Measurements from ENCODE around the gene PPP1R9B. TPM values are rescaled to one million over a fixed set of nuclear protein-coding genes. Genes with fewer than 3 reads are reported as not detected.

The PPP1R9B gene
- total and polyA plus RNA-seq, 2 experiments from 2014 or later = 6.2 to 59.4 TPM

GRCh38 chr17:50181144-50181543 is 30.7 kb upstream of the PPP1R9B start:
- H3K27ac ChIP-seq = no peak overlapping the region
- TF ChIP-seq, protein P1, sequence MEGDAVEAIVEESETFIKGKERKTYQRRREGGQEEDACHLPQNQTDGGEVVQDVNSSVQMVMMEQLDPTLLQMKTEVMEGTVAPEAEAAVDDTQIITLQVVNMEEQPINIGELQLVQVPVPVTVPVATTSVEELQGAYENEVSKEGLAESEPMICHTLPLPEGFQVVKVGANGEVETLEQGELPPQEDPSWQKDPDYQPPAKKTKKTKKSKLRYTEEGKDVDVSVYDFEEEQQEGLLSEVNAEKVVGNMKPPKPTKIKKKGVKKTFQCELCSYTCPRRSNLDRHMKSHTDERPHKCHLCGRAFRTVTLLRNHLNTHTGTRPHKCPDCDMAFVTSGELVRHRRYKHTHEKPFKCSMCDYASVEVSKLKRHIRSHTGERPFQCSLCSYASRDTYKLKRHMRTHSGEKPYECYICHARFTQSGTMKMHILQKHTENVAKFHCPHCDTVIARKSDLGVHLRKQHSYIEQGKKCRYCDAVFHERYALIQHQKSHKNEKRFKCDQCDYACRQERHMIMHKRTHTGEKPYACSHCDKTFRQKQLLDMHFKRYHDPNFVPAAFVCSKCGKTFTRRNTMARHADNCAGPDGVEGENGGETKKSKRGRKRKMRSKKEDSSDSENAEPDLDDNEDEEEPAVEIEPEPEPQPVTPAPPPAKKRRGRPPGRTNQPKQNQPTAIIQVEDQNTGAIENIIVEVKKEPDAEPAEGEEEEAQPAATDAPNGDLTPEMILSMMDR (IDR thresholded peaks at IDR 0.05; ENCODE audit: low read depth, low read length) = no peak
- H3K4me3 ChIP-seq = no peak overlapping the region
- H3K4me1 ChIP-seq (ENCODE audit: low read depth) = peaks cover 24% of the 10 kb centered on the region
- DNase-seq (ENCODE audit: low read depth in 1 of 2, low spot score in 1 of 2) = no peak
- no peaks in the 10 kb centered on the region for H3K9me3 ChIP-seq (ENCODE audit: low read depth)
- peaks cover 6% of the 10 kb centered on the region for H3K36me3 ChIP-seq
- no peaks in the 10 kb centered on the region for H3K27me3 ChIP-seq

DNA sequence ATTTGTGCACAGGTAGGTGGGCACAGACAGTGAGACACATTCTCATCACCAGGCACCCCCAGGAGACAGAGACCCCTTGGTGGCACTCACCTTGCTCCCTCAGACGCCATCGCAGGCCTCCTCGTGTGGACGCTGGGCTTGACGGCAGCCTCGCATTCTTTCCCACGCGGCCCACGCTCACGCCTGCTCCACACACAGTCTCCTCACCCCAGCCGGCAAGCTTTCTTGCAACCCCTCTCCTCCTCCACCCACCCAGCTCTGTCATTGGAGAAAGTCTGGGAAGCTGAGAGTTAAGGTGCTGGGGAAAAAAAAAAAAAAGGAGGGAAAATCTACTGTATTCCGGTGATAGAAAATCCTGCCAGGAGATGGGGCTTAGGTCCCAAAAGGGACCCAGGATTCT is 30.1 kb upstream of the PPP1R9B start:
- TF ChIP-seq, protein P1 (IDR thresholded peaks at IDR 0.05; ENCODE audit: low read depth, low read length) = no peak
- peaks cover 3% of the 10 kb centered on the region for H3K36me3 ChIP-seq
- no peaks in the 10 kb centered on the region for H3K9me3 ChIP-seq (ENCODE audit: low read depth)
- no peak overlapping the region for H3K27ac ChIP-seq
- no peak for DNase-seq (ENCODE audit: low read depth in 1 of 2, low spot score in 1 of 2)
- peaks cover 24% of the 10 kb centered on the region for H3K4me1 ChIP-seq (ENCODE audit: low read depth)
- H3K27me3 ChIP-seq = no peaks in the 10 kb centered on the region
- H3K4me3 ChIP-seq = no peak overlapping the region

GRCh38 chr17:50180111-50180510 is 29.6 kb upstream of the PPP1R9B start:
- Histone ChIP-seq H3K27me3 (no peaks in the 10 kb centered on the region), H3K27ac (no peak overlapping the region), H3K36me3 (no peaks in the 10 kb centered on the region), H3K4me3 (no peak overlapping the region), H3K9me3 (ENCODE audit: low read depth) (no peaks in the 10 kb centered on the region), H3K4me1 (ENCODE audit: low read depth) (peaks cover 24% of the 10 kb centered on the region)
- TF ChIP-seq, protein P1 (IDR thresholded peaks at IDR 0.05; ENCODE audit: low read depth, low read length) = no peak
- DNase-seq (ENCODE audit: low read depth in 1 of 2, low spot score in 1 of 2) = no peak

DNA sequence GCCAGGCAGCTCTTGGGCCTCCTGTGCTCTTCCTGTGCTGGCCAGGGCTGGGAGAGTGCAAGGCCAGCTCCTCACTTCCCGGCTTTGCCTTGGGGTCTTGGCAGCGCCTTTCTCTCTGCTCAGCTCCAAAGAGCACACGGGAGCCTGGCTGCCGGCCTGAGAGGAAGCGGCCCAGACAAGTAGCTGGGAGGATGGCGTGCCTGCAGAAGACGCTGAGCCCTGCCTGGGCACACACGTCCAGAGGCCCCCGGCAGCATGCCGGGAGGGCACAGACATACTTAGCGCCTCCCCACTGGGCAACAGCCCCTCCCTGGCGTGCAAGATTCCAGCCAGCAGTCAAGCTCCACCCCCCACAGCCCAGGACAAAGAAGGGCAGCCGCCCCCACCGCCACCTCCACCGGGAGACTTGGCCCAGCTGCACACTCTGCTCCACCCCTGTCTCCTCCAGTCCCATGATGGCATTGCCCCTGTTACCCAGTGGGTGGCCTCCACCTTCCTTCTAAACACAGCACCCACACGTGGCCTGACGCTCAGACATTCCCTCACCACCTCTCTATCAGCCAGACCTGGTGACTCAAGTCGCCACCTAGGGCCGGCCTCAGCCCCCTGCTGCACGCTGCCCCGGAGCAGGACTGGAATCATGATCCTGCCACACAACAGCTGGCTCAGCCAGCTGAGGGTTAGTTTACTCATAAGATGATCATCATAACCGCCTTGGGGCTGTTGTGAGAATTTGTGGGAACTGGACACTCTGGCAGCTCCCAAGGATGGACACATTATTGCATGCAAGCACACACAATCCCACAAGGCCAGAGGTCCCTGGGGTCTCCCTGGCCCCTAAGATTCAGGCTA is 27.7 kb upstream of the PPP1R9B start:
- no peak overlapping the region for H3K4me3 ChIP-seq
- H3K9me3 ChIP-seq (ENCODE audit: low read depth) = no peaks in the 10 kb centered on the region
- H3K27ac ChIP-seq = peak overlapping the region; percentile 45
- H3K4me1 ChIP-seq (ENCODE audit: low read depth) = peaks cover 21% of the 10 kb centered on the region
- no peaks in the 10 kb centered on the region for H3K27me3 ChIP-seq
- no peaks in the 10 kb centered on the region for H3K36me3 ChIP-seq
- peak; percentile 74 to 92 for DNase-seq (ENCODE audit: low read depth in 1 of 2, low spot score in 1 of 2)
- TF ChIP-seq, protein P1 (IDR thresholded peaks at IDR 0.05; ENCODE audit: low read depth, low read length) = peak; percentile 70

DNA sequence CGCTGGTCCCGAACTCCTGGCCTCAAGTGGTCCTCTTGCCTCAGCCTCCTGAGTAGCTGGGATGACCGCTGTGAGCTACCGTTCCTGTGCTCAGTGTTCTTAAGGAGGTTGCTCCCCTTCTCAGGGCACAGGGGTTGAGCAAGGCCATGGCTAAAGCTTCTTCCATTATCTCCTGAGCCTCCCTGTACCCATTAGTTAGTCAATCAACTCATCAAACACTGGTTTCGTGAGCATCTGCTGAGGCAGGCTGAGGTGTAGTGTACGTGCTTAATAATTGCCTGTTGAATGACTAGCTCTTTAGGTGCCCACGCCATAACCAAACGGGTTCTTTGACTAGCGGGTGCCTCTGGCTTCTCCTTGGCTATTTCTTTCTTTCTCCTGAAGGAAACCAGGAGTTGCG is 27.0 kb upstream of the PPP1R9B start:
- TF ChIP-seq, protein P1 (IDR thresholded peaks at IDR 0.05; ENCODE audit: low read depth, low read length) = no peak
- no peak overlapping the region for H3K4me3 ChIP-seq
- peaks cover 23% of the 10 kb centered on the region for H3K4me1 ChIP-seq (ENCODE audit: low read depth)
- no peaks in the 10 kb centered on the region for H3K27me3 ChIP-seq
- peak overlapping the region; percentile 45 for H3K27ac ChIP-seq
- H3K36me3 ChIP-seq = no peaks in the 10 kb centered on the region
- no peak for DNase-seq (ENCODE audit: low read depth in 1 of 2, low spot score in 1 of 2)
- H3K9me3 ChIP-seq (ENCODE audit: low read depth) = no peaks in the 10 kb centered on the region
